ENCODE data around the gene NR1H2.

DNA sequence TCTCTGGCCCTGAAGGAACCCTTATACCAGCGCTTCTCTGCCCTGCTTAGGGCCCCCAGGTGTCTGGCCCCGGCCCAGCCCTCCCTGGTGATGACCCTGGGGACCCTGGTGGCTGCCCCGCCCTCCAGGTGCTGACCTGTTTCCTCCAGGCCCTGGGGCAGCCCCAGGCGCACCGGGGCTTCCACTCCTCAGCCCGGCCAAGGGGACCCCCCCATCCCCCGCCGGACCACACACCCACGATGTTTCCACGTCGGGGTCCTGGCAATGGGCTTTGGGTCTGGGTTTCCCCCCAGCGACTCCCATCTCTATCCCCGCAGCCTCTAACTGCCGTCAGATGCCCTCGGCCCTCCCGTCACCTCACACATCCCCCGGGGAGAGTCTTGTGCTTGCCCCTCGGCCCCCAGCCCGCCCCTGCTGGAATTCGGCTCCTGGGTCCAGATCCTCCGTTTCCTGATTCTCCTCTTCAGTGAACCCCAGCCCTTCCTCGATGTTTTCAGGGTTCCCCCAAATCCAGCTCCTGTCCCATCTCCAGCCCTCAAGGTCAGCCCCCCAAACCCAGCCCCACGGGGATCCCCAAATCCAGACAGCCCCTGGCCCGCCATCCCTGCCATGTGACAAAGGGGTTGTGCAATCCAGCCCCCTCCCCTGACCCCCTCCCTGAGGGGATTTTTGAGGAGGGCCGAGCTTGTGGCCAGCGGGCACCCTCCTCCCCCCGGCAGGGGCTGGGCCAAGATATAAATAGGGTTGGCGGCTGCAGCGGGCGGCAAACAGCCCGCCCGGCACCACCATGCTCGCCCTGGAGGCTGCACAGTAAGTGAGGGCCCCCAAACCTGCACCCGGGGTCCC is 42.1 kb downstream of the NR1H2 start, which contains the start of gene SPIB:
- TF ChIP-seq, protein P1, sequence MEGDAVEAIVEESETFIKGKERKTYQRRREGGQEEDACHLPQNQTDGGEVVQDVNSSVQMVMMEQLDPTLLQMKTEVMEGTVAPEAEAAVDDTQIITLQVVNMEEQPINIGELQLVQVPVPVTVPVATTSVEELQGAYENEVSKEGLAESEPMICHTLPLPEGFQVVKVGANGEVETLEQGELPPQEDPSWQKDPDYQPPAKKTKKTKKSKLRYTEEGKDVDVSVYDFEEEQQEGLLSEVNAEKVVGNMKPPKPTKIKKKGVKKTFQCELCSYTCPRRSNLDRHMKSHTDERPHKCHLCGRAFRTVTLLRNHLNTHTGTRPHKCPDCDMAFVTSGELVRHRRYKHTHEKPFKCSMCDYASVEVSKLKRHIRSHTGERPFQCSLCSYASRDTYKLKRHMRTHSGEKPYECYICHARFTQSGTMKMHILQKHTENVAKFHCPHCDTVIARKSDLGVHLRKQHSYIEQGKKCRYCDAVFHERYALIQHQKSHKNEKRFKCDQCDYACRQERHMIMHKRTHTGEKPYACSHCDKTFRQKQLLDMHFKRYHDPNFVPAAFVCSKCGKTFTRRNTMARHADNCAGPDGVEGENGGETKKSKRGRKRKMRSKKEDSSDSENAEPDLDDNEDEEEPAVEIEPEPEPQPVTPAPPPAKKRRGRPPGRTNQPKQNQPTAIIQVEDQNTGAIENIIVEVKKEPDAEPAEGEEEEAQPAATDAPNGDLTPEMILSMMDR (IDR thresholded peaks at IDR 0.05 in 8 of 11, conservative IDR thresholded peaks at IDR 0.05 in 3 of 11) = no peak
- TF ChIP-seq POLR2A (IDR thresholded peaks at IDR 0.05) = peak in 1 of 3 donors; percentile 31
